Hematopoietic multipotent progenitor cell treated with erythropoietin and hydrocortisone succinate and interleukin-3 and kit ligand, for 4 days (in vitro differentiated cells): ENCODE results near the gene MYOF.
"Not testable (repeated sequence)": the region's sequence is repeated elsewhere in the genome, so short reads cannot be mapped to it uniquely, and the experiment has no call there.

Experiments used
- DNase-seq: peaks from one replicate; pipeline ENCODE4 v3.0.0-alpha.2; 2015

Gene MYOF

GRCh38 chr10:93456480-93456879 lies 25.7 kb downstream of the MYOF start:
- no peak for DNase-seq

GRCh38 chr10:93454736-93455135 lies 27.4 kb downstream of the MYOF start:
- DNase-seq = no peak

GRCh38 chr10:93454146-93454545 lies 28.0 kb downstream of the MYOF start:
- no peak for DNase-seq

- no peak for DNase-seq
Observed at GRCh38 chr10:93452143-93452542, 30.0 kb downstream of the MYOF start.

GRCh38 chr10:93451244-93451947 lies 30.7 kb downstream of the MYOF start:
- no peak for DNase-seq

GRCh38 chr10:93447970-93448369 lies 34.2 kb downstream of the MYOF start:
- no peak for DNase-seq

- DNase-seq = no peak
Observed at GRCh38 chr10:93447019-93447418, 35.1 kb downstream of the MYOF start.

GRCh38 chr10:93445978-93446720 lies 36.0 kb downstream of the MYOF start:
- no peak for DNase-seq

GRCh38 chr10:93445097-93445960 lies 36.8 kb downstream of the MYOF start:
- peak; percentile 12 for DNase-seq

GRCh38 chr10:93443481-93443880 lies 38.7 kb downstream of the MYOF start:
- no peak for DNase-seq

GRCh38 chr10:93442721-93443120 lies 39.4 kb downstream of the MYOF start:
- not testable (repeated sequence) for DNase-seq

GRCh38 chr10:93440591-93441091 lies 41.5 kb downstream of the MYOF start:
- DNase-seq = peak; percentile 54

- no peak for DNase-seq
Observed at GRCh38 chr10:93438613-93439253, 43.4 kb downstream of the MYOF start.

GRCh38 chr10:93437946-93438612 lies 44.1 kb downstream of the MYOF start:
- DNase-seq = no peak

GRCh38 chr10:93437086-93437945 lies 44.8 kb downstream of the MYOF start:
- peak; percentile 35 for DNase-seq

GRCh38 chr10:93436591-93437085 lies 45.5 kb downstream of the MYOF start:
- DNase-seq = no peak

- peak; percentile 27 for DNase-seq
Observed at GRCh38 chr10:93435621-93436397, 46.3 kb downstream of the MYOF start.

GRCh38 chr10:93434991-93435491 lies 47.1 kb downstream of the MYOF start:
- DNase-seq = no peak

- no peak for DNase-seq
Observed at GRCh38 chr10:93431361-93431760, 50.8 kb downstream of the MYOF start.

- DNase-seq = no peak
Observed at GRCh38 chr10:93425861-93426260, 56.3 kb downstream of the MYOF start.
